CD4-positive, alpha-beta memory T cell (primary cell): ENCODE results near the gene DGKZ. TPM values are rescaled to one million over a fixed set of nuclear protein-coding genes. Genes with fewer than 3 reads are reported as not detected.
"Not testable (repeated sequence)": the region's sequence is repeated elsewhere in the genome, so short reads cannot be mapped to it uniquely, and the experiment has no call there.

Source experiments
- CTCF ChIA-PET: fragments of 350-600 bp; sonication (Branson Sonifier 250); formaldehyde crosslinking; loops from one replicate; lab custom pipeline; 2021; ENCODE audit warnings: inconsistent platforms; ENCODE audit not compliant: partially characterized antibody; lab: Charles Lee
- POLR2A ChIA-PET: fragments of 350-600 bp; sonication (Branson Sonifier 250); formaldehyde crosslinking; loops from one replicate; lab custom pipeline; 2021; ENCODE audit not compliant: partially characterized antibody; lab: Charles Lee
- DNase-seq, 5 donors: peaks; one replicate each; pipeline versions ENCODE4 v3.0.0 to v3.0.0-alpha.2; 2020 to 2022; ENCODE audit warnings: mixed read lengths in 1 of 5
- H3K27ac ChIP-seq: one replicate; pipeline ENCODE4 v1.7.0; 2013; ENCODE audit warnings: low read depth, low read length
- H3K27me3 ChIP-seq: 2 replicates; pipeline ENCODE4 v1.7.0; 2013; ENCODE audit warnings: mild to moderate bottlenecking, low read length, moderate library complexity; ENCODE audit not compliant: insufficient read depth
- H3K36me3 ChIP-seq: 2 replicates; pipeline ENCODE4 v1.7.0; 2013; ENCODE audit warnings: mild to moderate bottlenecking, low read length, moderate library complexity; ENCODE audit not compliant: insufficient read depth
- H3K4me1 ChIP-seq: 2 replicates; pipeline ENCODE4 v1.7.0; 2013; ENCODE audit warnings: mild to moderate bottlenecking, low read length, moderate library complexity; ENCODE audit not compliant: insufficient read depth
- H3K4me3 ChIP-seq, 2 donors: one replicate each; pipeline ENCODE4 v1.7.0; 2013; ENCODE audit warnings: low read length in 2 of 2, mild to moderate bottlenecking in 1 of 2
- H3K9me3 ChIP-seq, 2 donors: one replicate each; pipeline ENCODE4 v1.7.0; 2013; ENCODE audit warnings: low read length in 2 of 2, control low read depth in 1 of 2; ENCODE audit not compliant: control insufficient read depth in 1 of 2
- H3K27ac Mint-ChIP-seq, 7 donors: one replicate each; pipeline ENCODE4 v1.8.0; 2020 to 2021; ENCODE audit warnings: mixed read lengths in 7 of 7, mild to moderate bottlenecking in 6 of 7, inconsistent platforms in 3 of 7, moderate library complexity in 3 of 7
- H3K27me3 Mint-ChIP-seq, 2 donors: one replicate each; pipeline ENCODE4 v1.8.0; 2020 to 2021; ENCODE audit warnings: mixed read lengths in 2 of 2
- H3K36me3 Mint-ChIP-seq, 2 donors: one replicate each; pipeline ENCODE4 v1.8.0; 2020 to 2021; ENCODE audit warnings: mixed read lengths in 2 of 2, inconsistent platforms in 1 of 2, mild to moderate bottlenecking in 1 of 2
- H3K4me1 Mint-ChIP-seq, 4 donors: one replicate each; pipeline ENCODE4 v1.8.0; 2020 to 2021; ENCODE audit warnings: mixed read lengths in 4 of 4, mild to moderate bottlenecking in 1 of 4
- H3K4me3 Mint-ChIP-seq, 8 donors: one replicate each; pipeline ENCODE4 v1.8.0; 2020 to 2021; ENCODE audit warnings: mixed read lengths in 8 of 8, mild to moderate bottlenecking in 7 of 8, moderate library complexity in 6 of 8, inconsistent platforms in 3 of 8
- H3K9me3 Mint-ChIP-seq, 8 donors: one replicate each; pipeline ENCODE4 v1.8.0; 2020 to 2021; ENCODE audit warnings: mixed read lengths in 8 of 8, mild to moderate bottlenecking in 5 of 8, inconsistent platforms in 3 of 8, moderate library complexity in 1 of 8
- intact Hi-C: fragments of 100-400 bp; cut with micrococcal nuclease; formaldehyde crosslinking; loops from one replicate; pipeline ENCODE4 v1.15.1; 2023
- polyA plus RNA-seq, 2 donors: library from polyadenylated mRNA; unstranded; fragments of 300-500 nt; fragmentation: Illumina TruSeq; gene quantifications; one replicate each; pipeline ENCODE4 v1.2.3, GENCODE V29; 2021
- total RNA-seq, 2 experiments: library from RNA; stranded (reverse); gene quantifications; one replicate each; pipeline ENCODE4 v1.2.3, GENCODE V29; 2021

The DGKZ gene
- total and polyA plus RNA-seq, 4 experiments from 2014 or later: 34.8 to 235 (median 154) TPM

DNA sequence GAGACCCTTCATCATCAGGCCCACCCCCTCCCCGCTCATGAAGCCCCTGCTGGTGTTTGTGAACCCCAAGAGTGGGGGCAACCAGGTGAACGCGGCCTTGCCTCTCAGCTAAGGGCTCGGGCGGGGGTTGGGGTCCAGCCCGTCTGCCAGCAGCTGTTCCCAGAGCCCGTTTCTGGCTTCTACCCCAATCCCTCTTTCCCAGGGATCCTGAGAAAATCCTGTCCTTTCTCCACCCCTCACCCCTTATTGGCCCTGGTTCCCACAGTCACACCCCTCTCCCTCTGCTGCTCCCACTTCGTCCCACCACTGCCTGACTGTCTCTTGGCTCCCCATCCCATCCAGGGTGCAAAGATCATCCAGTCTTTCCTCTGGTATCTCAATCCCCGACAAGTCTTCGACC lies 24.8 kb downstream of the DGKZ start:
- Histone ChIP-seq H3K27me3 (no peaks in the 10 kb centered on the region), H3K27ac (no peak overlapping the region), H3K4me1 (peaks cover 8% of the 10 kb centered on the region), H3K9me3 (no peaks in the 10 kb centered on the region), H3K36me3 (peaks cover 73% of the 10 kb centered on the region), H3K4me3 (no peak overlapping the region)
- no peaks in the 10 kb centered on the region for H3K9me3 Mint-ChIP-seq
- H3K27ac Mint-ChIP-seq: no peak overlapping the region
- intact Hi-C loops: no loop called here
- H3K27me3 Mint-ChIP-seq: no peaks in the 10 kb centered on the region
- DNase-seq: no peak
- ChIA-PET POLR2A (interaction anchor here (1.0 to 19.9 kb wide), 2 partner anchors 9 to 21 kb away, joined by 5 to 334 read pairs; partner anchors contain the start of genes DGKZ and MDK), CTCF (interaction anchor here (1.2 to 15.2 kb wide), 2 partner anchors 22 to 56 kb away, joined by 3 to 469 read pairs; partner anchors contain the start of gene DGKZ)
- H3K36me3 Mint-ChIP-seq: peaks cover 26 to 57% of the 10 kb centered on the region in 2 donors
- H3K4me3 Mint-ChIP-seq: no peak overlapping the region
- H3K4me1 Mint-ChIP-seq: peaks cover 4 to 22% (median 10%) of the 10 kb centered on the region in 4 donors

DNA sequence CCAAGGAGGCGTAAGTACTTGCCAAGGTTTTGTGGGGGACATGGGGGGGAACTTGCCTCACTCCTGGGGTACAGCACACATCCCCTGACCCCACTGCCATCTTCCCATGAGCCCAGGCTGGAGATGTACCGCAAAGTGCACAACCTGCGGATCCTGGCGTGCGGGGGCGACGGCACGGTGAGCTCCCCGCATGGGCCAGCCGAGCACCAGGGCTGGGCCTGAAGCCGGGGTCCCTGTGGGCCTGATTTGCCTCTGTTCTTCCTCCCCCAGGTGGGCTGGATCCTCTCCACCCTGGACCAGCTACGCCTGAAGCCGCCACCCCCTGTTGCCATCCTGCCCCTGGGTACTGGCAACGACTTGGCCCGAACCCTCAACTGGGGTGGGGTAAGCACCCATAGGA lies 25.2 kb downstream of the DGKZ start:
- ChIA-PET POLR2A (interaction anchor here (1.0 to 19.9 kb wide), 2 partner anchors 8 to 22 kb away, joined by 5 to 334 read pairs; partner anchors contain the start of genes DGKZ and MDK), CTCF (interaction anchor here (1.2 to 15.2 kb wide), 3 partner anchors 17 to 57 kb away, joined by 3 to 469 read pairs (median 3); partner anchors contain the start of gene DGKZ)
- H3K27me3 Mint-ChIP-seq, H3K27ac ChIP-seq, H3K27ac Mint-ChIP-seq, H3K9me3 Mint-ChIP-seq, H3K4me3 ChIP-seq, H3K9me3 ChIP-seq, H3K27me3 ChIP-seq, DNase-seq, H3K4me1 ChIP-seq, H3K4me3 Mint-ChIP-seq, intact Hi-C loops: not testable (repeated sequence)
- H3K36me3 ChIP-seq: peaks cover 76% of the 10 kb centered on the region
- Mint-ChIP-seq H3K4me1 (peaks cover 4 to 18% (median 7%) of the 10 kb centered on the region in 4 donors), H3K36me3 (peaks cover 30 to 59% of the 10 kb centered on the region in 2 donors)

DNA sequence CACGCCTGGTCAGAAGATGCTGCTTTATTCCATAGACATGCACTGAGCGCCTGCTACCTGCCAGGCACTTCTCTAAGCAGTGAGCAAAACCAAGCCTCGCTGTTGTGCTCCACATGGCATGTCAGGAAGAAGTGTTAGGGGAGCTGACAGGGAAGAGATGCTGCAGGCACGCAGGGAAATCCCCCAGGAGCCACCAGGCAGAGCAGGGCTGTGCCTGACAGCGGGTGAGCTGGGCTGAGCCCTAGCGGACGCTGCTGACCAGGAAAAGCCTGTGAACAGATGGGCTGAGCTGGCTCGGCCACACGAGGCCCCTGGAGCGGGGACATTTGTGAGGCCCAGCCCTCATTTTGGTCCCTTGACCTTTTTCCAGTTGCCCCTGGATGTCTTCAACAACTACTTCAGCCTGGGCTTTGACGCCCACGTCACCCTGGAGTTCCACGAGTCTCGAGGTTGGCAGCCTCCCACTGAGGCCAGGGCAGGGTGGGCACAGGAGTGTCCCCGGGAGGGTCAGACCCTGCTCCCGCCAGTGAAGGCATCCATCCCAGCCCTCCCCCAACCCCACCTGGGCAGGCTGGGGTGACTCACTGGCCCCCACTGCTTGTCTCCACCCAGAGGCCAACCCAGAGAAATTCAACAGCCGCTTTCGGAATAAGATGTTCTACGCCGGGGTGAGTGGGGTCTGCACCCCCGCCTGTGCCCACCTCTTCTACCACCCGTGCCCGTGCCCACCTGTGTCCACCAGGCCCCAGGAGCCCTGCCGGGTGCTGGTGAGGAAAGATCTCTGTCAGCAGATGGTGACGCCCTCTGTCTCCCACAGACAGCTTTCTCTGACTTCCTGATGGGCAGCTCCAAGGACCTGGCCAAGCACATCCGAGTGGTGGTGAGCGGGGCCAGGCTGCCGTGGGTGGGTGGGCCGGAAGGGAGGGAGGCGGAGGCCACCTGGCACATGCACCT lies 26.8 kb downstream of the DGKZ start:
- no peak for DNase-seq
- no peaks in the 10 kb centered on the region for H3K4me1 ChIP-seq
- H3K36me3 ChIP-seq: peaks cover 63% of the 10 kb centered on the region
- no peak overlapping the region for H3K27ac ChIP-seq
- Mint-ChIP-seq H3K27me3 (no peaks in the 10 kb centered on the region), H3K36me3 (peaks cover 30 to 57% of the 10 kb centered on the region in 2 donors), H3K4me3 (no peak overlapping the region), H3K27ac (peak overlapping the region in 4 of 7 donors; percentile 30 to 68 (median 33)), H3K9me3 (peaks cover 0 to 2% (median 0%) of the 10 kb centered on the region in 8 donors), H3K4me1 (peaks cover 0 to 6% (median 5%) of the 10 kb centered on the region in 4 donors)
- no peak overlapping the region for H3K4me3 ChIP-seq
- ChIA-PET CTCF (interaction anchor here (1.3 to 15.2 kb wide), 2 partner anchors 16 to 24 kb away, joined by 3 to 469 read pairs; partner anchors contain the start of gene DGKZ), POLR2A (interaction anchor here (0.7 to 19.9 kb wide), 2 partner anchors 13 to 23 kb away, joined by 3 to 334 read pairs; partner anchors contain the start of gene DGKZ)
- no peaks in the 10 kb centered on the region for H3K9me3 ChIP-seq
- H3K27me3 ChIP-seq: no peaks in the 10 kb centered on the region
- intact Hi-C loops: no loop called here

DNA sequence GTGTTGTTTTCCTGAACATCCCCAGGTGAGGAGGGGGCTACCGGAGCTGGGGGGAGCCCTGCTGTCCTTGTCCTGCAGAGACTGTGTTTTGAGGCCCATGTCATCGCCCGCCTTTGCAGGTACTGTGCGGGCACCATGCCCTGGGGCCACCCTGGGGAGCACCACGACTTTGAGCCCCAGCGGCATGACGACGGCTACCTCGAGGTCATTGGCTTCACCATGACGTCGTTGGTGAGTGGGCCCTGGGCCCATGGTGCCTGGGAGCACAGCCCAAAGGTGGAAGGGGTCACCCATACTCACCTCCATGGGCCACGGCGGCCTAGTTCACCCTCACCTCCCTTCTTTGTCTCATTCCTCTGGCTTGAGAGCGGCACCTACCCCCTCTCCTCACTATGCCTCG lies 27.6 kb downstream of the DGKZ start:
- H3K9me3 Mint-ChIP-seq: peaks cover 0 to 2% (median 0%) of the 10 kb centered on the region in 8 donors
- intact Hi-C loops: no loop called here
- no peak overlapping the region for H3K4me3 ChIP-seq
- DNase-seq: no peak
- H3K27ac ChIP-seq: no peak overlapping the region
- no peaks in the 10 kb centered on the region for H3K9me3 ChIP-seq
- H3K27me3 Mint-ChIP-seq: no peaks in the 10 kb centered on the region
- ChIA-PET POLR2A (interaction anchor here (19.9 kb wide), 1 partner anchor 24 kb away, joined by 334 read pairs; the partner anchor contains the start of gene DGKZ), CTCF (interaction anchor here (15.2 kb wide), 1 partner anchor 24 kb away, joined by 469 read pairs; the partner anchor contains the start of gene DGKZ)
- peaks cover 0 to 4% (median 0%) of the 10 kb centered on the region in 4 donors for H3K4me1 Mint-ChIP-seq
- H3K4me1 ChIP-seq: no peaks in the 10 kb centered on the region
- peaks cover 56% of the 10 kb centered on the region for H3K36me3 ChIP-seq
- peak overlapping the region in 1 of 7 donors; percentile 52 for H3K27ac Mint-ChIP-seq
- H3K27me3 ChIP-seq: no peaks in the 10 kb centered on the region
- no peak overlapping the region for H3K4me3 Mint-ChIP-seq
- H3K36me3 Mint-ChIP-seq: peaks cover 26 to 52% of the 10 kb centered on the region in 2 donors

DNA sequence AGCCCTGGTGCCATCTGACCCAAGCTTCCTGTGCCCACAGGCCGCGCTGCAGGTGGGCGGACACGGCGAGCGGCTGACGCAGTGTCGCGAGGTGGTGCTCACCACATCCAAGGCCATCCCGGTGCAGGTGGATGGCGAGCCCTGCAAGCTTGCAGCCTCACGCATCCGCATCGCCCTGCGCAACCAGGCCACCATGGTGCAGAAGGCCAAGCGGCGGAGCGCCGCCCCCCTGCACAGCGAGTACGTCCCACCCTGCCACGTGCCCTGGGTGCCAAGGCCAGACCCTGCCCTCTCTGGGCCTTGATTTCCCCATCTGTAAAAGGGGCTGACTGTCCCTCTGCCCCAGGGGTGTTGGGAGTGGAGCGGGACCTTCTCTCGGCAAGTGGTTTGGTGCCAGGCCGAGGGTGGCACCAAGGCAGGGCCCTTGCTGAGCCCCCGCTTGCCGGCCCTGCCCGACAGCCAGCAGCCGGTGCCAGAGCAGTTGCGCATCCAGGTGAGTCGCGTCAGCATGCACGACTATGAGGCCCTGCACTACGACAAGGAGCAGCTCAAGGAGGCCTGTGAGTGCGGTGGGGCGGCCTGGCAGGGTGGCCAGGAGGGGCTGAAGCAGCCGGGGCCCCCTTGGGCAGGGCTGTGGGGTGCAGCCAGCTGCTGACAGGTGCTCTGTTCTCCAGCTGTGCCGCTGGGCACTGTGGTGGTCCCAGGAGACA lies 28.3 kb downstream of the DGKZ start:
- peaks cover 0 to 5% (median 3%) of the 10 kb centered on the region in 4 donors for H3K4me1 Mint-ChIP-seq
- H3K4me3 ChIP-seq: no peak overlapping the region
- no peak overlapping the region for H3K27ac Mint-ChIP-seq
- H3K4me1 ChIP-seq: no peaks in the 10 kb centered on the region
- CTCF ChIA-PET: interaction anchor here (1.2 kb wide), 1 partner anchor 7 kb away, joined by 4 read pairs; no protein-coding TSS in a partner anchor
- peaks cover 48% of the 10 kb centered on the region for H3K36me3 ChIP-seq
- H3K27me3 Mint-ChIP-seq: peaks cover 0 to 2% of the 10 kb centered on the region in 2 donors
- H3K4me3 Mint-ChIP-seq: no peak overlapping the region
- peaks cover 20 to 47% of the 10 kb centered on the region in 2 donors for H3K36me3 Mint-ChIP-seq
- no peaks in the 10 kb centered on the region for H3K27me3 ChIP-seq
- POLR2A ChIA-PET: interaction anchor here (19.9 kb wide), 1 partner anchor 25 kb away, joined by 334 read pairs; the partner anchor contains the start of gene DGKZ
- no peaks in the 10 kb centered on the region for H3K9me3 ChIP-seq
- no peak overlapping the region for H3K27ac ChIP-seq
- intact Hi-C loops: no loop called here
- peaks cover 0 to 2% (median 0%) of the 10 kb centered on the region in 8 donors for H3K9me3 Mint-ChIP-seq
- no peak for DNase-seq

DNA sequence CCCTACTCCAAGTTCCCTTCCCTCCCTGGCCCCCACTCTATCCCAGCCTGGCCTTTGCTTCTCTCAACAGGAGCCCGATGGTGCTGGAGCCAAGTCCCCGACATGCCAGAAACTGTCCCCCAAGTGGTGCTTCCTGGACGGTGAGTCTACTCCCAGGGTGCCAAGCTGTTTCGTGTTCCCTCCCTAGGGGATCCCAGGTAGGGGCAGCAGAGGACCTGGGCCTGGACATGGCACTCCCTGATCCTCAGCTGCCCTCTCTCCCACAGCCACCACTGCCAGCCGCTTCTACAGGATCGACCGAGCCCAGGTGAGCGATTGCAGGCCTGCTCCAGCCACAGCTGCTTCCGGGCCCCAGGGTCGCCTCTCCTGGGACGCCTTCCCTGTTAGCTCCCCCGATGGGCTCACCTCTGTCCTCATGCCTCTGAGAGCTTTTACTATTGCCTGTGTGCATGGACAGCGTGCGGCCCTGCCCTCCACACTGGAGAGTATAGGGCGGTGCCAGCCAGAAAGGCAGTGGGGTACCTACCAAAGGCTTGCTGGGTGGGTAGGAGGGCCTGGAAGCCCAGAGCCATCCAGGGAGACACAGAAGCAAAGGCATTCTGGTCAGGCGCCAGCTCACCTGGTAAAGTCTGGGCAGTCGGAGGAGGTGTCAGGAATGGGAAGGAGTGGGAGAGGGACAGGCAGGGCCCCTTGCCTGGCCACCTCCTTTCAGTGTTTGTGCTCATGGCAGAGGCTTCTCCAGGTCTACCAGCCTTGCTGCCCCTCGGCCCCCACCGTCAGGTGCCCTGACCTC lies 29.2 kb downstream of the DGKZ start:
- Mint-ChIP-seq H3K4me1 (peaks cover 0 to 5% (median 3%) of the 10 kb centered on the region in 4 donors), H3K36me3 (peaks cover 20 to 45% of the 10 kb centered on the region in 2 donors)
- POLR2A ChIA-PET: interaction anchor here (1.3 kb wide), 1 partner anchor 11 kb away, joined by 4 read pairs; no protein-coding TSS in a partner anchor

More for the DNA sequence above, 29.2 kb downstream of the DGKZ start:
- no peak for DNase-seq
- Mint-ChIP-seq H3K9me3 (peaks cover 0 to 2% (median 0%) of the 10 kb centered on the region in 8 donors), H3K27me3 (peaks cover 0 to 2% of the 10 kb centered on the region in 2 donors), H3K27ac (peak overlapping the region in 1 of 7 donors; percentile 6), H3K4me3 (no peak overlapping the region)
- H3K4me1 ChIP-seq: no peaks in the 10 kb centered on the region
- H3K9me3 ChIP-seq: no peaks in the 10 kb centered on the region
- CTCF ChIA-PET: interaction anchor here (1.0 to 3.1 kb wide), 3 partner anchors 8 to 23 kb away, joined by 3 to 14 read pairs (median 4); no protein-coding TSS in a partner anchor
- peaks cover 48% of the 10 kb centered on the region for H3K36me3 ChIP-seq
- no peaks in the 10 kb centered on the region for H3K27me3 ChIP-seq
- intact Hi-C loops: no loop called here
- H3K4me3 ChIP-seq: no peak overlapping the region
- no peak overlapping the region for H3K27ac ChIP-seq
